Upper lobe of left lung (tissue), 6 donors: ENCODE measurements around the gene NFATC2. TPM values are rescaled to one million over a fixed set of nuclear protein-coding genes. Genes with fewer than 3 reads are reported as not detected.
"Not testable (repeated sequence)": the region's sequence is repeated elsewhere in the genome, so short reads cannot be mapped to it uniquely, and the experiment has no call there.

Experiments used
- ATAC-seq, 2 donors: fragments of 200-7000 bp; cut with Tn5 transposase; one replicate each; pipeline ENCODE4 v1.9.1; 2022; ENCODE audit warnings: mild to moderate bottlenecking in 2 of 2, moderate library complexity in 2 of 2; ENCODE audit not compliant: low FRiP score in 2 of 2
- DNase-seq, 2 donors: peaks; one replicate each; pipeline ENCODE4 v3.0.0-alpha.2; 2019 to 2020
- H3K27ac ChIP-seq, 4 donors: fragments of 200-600 bp; sonication (generic); one replicate each; pipeline ENCODE4 v1.5.1; 2016 to 2019
- H3K27me3 ChIP-seq, 4 donors: fragments of 200-600 bp; sonication (generic); one replicate each; pipeline ENCODE4 v1.5.1; 2017 to 2019
- H3K36me3 ChIP-seq, 4 donors: fragments of 200-600 bp; sonication (generic); one replicate each; pipeline ENCODE4 v1.5.1; 2016 to 2019
- H3K4me1 ChIP-seq, 4 donors: fragments of 200-600 bp; sonication (generic); one replicate each; pipeline ENCODE4 v1.5.1; 2018 to 2019
- H3K4me3 ChIP-seq, 4 donors: fragments of 200-600 bp; sonication (generic); one replicate each; pipeline ENCODE4 v1.5.1; 2017 to 2019; ENCODE audit warnings: mild to moderate bottlenecking in 2 of 4, moderate library complexity in 1 of 4
- H3K9me3 ChIP-seq, 4 donors: fragments of 200-600 bp; sonication (generic); one replicate each; pipeline ENCODE4 v1.5.1; 2018 to 2019
- CTCF ChIP-seq, 6 experiments: fragments of 450-650 bp in 4 of 6; fragments of 200-600 bp in 2 of 6; sonication (generic) in 2 of 6; IDR thresholded peaks; one replicate each; pipeline ENCODE4 v1.5.1; 2016 to 2019; ENCODE audit warnings: antibody characterized with exemption in 6 of 6
- EP300 ChIP-seq, 4 donors: sonication (generic); formaldehyde crosslinking; IDR thresholded peaks; one replicate each; pipeline ENCODE4 v1.5.1; 2017; ENCODE audit warnings: antibody characterized with exemption in 4 of 4, control low read depth in 2 of 4
- POLR2A ChIP-seq, 4 donors: fragments of 450-650 bp; IDR thresholded peaks; one replicate each; pipeline ENCODE4 v1.5.1; 2016 to 2017; ENCODE audit warnings: antibody characterized with exemption in 4 of 4, mild to moderate bottlenecking in 2 of 4
- POLR2AphosphoS5 ChIP-seq, 2 donors: sonication (generic); formaldehyde crosslinking; IDR thresholded peaks; one replicate each; pipeline ENCODE4 v1.5.1; 2017; ENCODE audit warnings: antibody characterized with exemption in 2 of 2
- WGBS, 2 donors: methylation state at CpG; one replicate each; pipeline ENCODE4 v1.1.5; 2017 to 2018; 5-methylcytosine and 5-hydroxymethylcytosine counted together
- total RNA-seq, 6 donors: library from RNA; depleted of rRNA in 4 of 6; stranded (reverse); fragments of >200 nt in 4 of 6; gene quantifications; one replicate each; pipeline versions ENCODE4 v1.1.0 to v1.2.1, GENCODE V29; 2016 to 2021
- donor health status: DM: no; HTN: no; CAD: no; lungs with moderate emphysema.
- donor health status: DM: no; HTN: yes; CAD: no; lungs with severe emphysema.

Gene NFATC2
- total RNA-seq, 6 donors from 2014 or later = 5.1 to 28.1 (median 7.6) TPM

DNA sequence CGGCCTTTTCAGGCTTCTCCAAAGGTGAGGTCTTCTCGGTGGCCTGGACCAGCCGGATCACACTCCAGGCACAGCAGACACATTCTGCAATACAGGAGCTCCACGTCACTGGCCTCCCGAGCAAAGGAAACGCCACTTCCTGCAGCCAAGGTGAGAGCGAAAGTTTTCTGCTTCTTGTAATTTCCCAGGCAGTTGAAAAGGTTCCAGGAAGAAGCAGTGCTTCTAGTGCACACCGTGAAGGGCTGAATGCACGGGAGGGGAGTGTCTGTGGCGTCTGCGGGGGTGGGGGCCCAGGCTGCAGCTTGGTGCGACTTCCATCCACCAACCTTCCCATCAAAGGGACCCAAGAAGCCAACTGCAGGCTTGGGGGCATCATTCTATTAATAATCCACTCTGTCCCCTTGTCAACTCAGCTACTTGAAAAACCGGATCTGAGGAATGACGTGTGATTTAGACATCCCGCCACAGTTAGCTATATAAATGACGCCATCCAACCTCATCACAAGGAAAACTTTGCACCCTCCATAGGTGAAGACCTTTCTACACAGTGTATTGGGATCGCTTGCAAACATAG is 61.1 kb downstream of the NFATC2 start:
- DNase-seq (peak; percentile 30 to 42), ATAC-seq (no peak)
- Histone ChIP-seq H3K27ac (no peak overlapping the region), H3K9me3 (no peaks in the 10 kb centered on the region), H3K4me1 (no peaks in the 10 kb centered on the region), H3K4me3 (no peak overlapping the region), H3K27me3 (no peaks in the 10 kb centered on the region), H3K36me3 (no peaks in the 10 kb centered on the region)
- WGBS, 2 donors = 43 to 70% methylated on average over 12 to 17 of the region's 17 CpGs
- no peak for TF ChIP-seq POLR2A (IDR thresholded peaks at IDR 0.05)
- no peak for TF ChIP-seq CTCF (IDR thresholded peaks at IDR 0.05)
- no peak for TF ChIP-seq EP300 (IDR thresholded peaks at IDR 0.05)
- no peak for TF ChIP-seq POLR2AphosphoS5 (IDR thresholded peaks at IDR 0.05)

GRCh38 chr20:51480507-51481270 is 61.8 kb downstream of the NFATC2 start:
- DNase-seq = no peak
- WGBS, 2 donors = 82 to 90% methylated on average over 14 of the region's 14 CpGs
- Histone ChIP-seq H3K4me1 (no peaks in the 10 kb centered on the region), H3K27me3 (no peaks in the 10 kb centered on the region), H3K36me3 (no peaks in the 10 kb centered on the region), H3K9me3 (no peaks in the 10 kb centered on the region), H3K4me3 (no peak overlapping the region), H3K27ac (no peak overlapping the region)
- no peak for ATAC-seq
- TF ChIP-seq POLR2AphosphoS5 (IDR thresholded peaks at IDR 0.05) (no peak), POLR2A (IDR thresholded peaks at IDR 0.05) (no peak), EP300 (IDR thresholded peaks at IDR 0.05) (no peak), CTCF (IDR thresholded peaks at IDR 0.05) (no peak)

GRCh38 chr20:51476106-51476505 is 66.4 kb downstream of the NFATC2 start:
- H3K36me3 ChIP-seq, DNase-seq, H3K4me3 ChIP-seq, H3K27ac ChIP-seq, H3K4me1 ChIP-seq, H3K9me3 ChIP-seq, H3K27me3 ChIP-seq, ATAC-seq: not testable (repeated sequence)
- 91 to 95% methylated on average over 1 of the region's 1 CpG for WGBS, 2 donors

DNA sequence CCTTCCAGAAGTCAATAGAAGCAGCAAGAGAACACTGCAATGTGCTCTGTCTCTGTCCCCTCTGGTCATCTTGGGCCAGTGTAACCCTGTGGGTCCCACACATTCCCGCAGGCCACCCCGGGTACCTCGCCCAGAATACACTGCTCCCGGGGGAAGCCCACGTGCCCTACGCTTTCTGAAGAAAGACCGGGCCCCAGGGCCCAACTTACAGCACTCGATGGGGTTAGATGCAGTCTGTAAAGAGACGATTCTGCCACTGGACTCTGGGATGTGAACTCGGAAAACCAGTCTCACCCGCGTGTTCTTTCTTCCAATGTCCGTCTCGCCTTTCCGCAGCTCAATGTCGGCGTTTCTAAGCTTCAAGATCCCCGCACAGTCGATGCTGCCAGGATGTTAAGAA is 68.7 kb downstream of the NFATC2 start:
- H3K4me1 ChIP-seq = peaks cover 0 to 3% (median 0%) of the 10 kb centered on the region in 4 donors
- no peak for DNase-seq
- TF ChIP-seq POLR2AphosphoS5 (IDR thresholded peaks at IDR 0.05) = no peak
- TF ChIP-seq EP300 (IDR thresholded peaks at IDR 0.05) = no peak
- TF ChIP-seq CTCF (IDR thresholded peaks at IDR 0.05) = no peak
- no peak for TF ChIP-seq POLR2A (IDR thresholded peaks at IDR 0.05)
- WGBS, 2 donors = 94% methylated on average over 19 of the region's 19 CpGs
- no peaks in the 10 kb centered on the region for H3K36me3 ChIP-seq
- H3K27ac ChIP-seq = no peak overlapping the region
- no peaks in the 10 kb centered on the region for H3K9me3 ChIP-seq
- no peaks in the 10 kb centered on the region for H3K27me3 ChIP-seq
- no peak for ATAC-seq
- H3K4me3 ChIP-seq = no peak overlapping the region

DNA sequence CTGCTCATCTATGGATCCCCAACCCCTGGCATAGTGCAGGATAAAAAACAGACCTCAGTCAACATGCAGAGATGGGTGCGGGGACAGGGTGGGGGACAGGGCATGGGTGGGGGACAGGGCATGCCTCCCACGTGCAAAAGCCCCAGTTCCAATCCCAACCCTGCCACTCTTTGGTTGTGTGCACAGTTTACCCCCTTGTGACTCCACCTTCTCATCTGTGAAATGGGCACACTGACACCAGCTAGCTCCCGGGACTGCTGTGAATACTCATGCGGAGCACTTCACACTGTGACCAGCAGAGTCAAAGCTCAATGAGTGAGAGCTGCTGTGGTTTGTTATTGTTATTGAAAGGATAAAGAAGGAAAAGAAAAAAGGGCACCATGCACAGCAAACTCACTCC is 69.3 kb downstream of the NFATC2 start:
- no peak for ATAC-seq
- TF ChIP-seq CTCF (IDR thresholded peaks at IDR 0.05) (no peak), POLR2AphosphoS5 (IDR thresholded peaks at IDR 0.05) (no peak), POLR2A (IDR thresholded peaks at IDR 0.05) (no peak), EP300 (IDR thresholded peaks at IDR 0.05) (no peak)
- Histone ChIP-seq H3K36me3 (no peaks in the 10 kb centered on the region), H3K9me3 (no peaks in the 10 kb centered on the region), H3K4me3 (no peak overlapping the region), H3K27me3 (no peaks in the 10 kb centered on the region), H3K4me1 (peaks cover 0 to 3% (median 0%) of the 10 kb centered on the region in 4 donors), H3K27ac (no peak overlapping the region)
- DNase-seq = no peak
- 91 to 99% methylated on average over 4 of the region's 4 CpGs for WGBS, 2 donors
